IMR-90 (cell line): ENCODE data around the gene CCDC51. TPM values are rescaled to one million over a fixed set of nuclear protein-coding genes. Genes with fewer than 3 reads are reported as not detected.

Experiments used
- ATAC-seq: fragments of 200-7000 bp; cut with Tn5 transposase; 2 replicates; pipeline ENCODE4 v1.9.1; 2020; ENCODE audit warnings: low read depth, mild to moderate bottlenecking, moderate library complexity
- BruUV-seq: library from RNA; stranded (reverse); fragments of 400-500 nt; replicated peaks from 2 replicates; lab custom pipeline; 2021; lab: Mats Ljungman, UMichigan
- CTCF ChIA-PET: fragments of 300-600 bp; formaldehyde crosslinking; extraction: SDS; loops from one replicate; lab custom pipeline; 2021; ENCODE audit warnings: antibody characterized with exemption; lab: Yijun Ruan, JAX
- POLR2A ChIA-PET: fragments of 300-600 bp; sonication (Branson Sonifier 250); formaldehyde crosslinking; loops from one replicate; lab custom pipeline; 2022; ENCODE audit warnings: antibody characterized with exemption; ENCODE audit not compliant: unreplicated experiment; lab: Charles Lee
- DNase-seq: peaks from one replicate; pipeline ENCODE4 v3.0.0; 2013
- H2AFZ ChIP-seq: replicated peaks from 2 replicates; pipeline ENCODE3; 2013; ENCODE audit warnings: low read length, mild to moderate bottlenecking; ENCODE audit not compliant: poor library complexity
- H2AK5ac ChIP-seq: 2 replicates; pipeline ENCODE4 v1.6.1; 2013; ENCODE audit warnings: low read depth, low read length, inconsistent platforms
- H2AK9ac ChIP-seq: replicated peaks from 2 replicates; pipeline ENCODE3; 2013; ENCODE audit warnings: mild to moderate bottlenecking, low read depth, low read length, moderate library complexity; ENCODE audit not compliant: poor library complexity
- H2BK120ac ChIP-seq: 2 replicates; pipeline ENCODE4 v1.6.1; 2013; ENCODE audit warnings: low read depth, low read length, inconsistent platforms
- H2BK15ac ChIP-seq: 3 replicates; pipeline ENCODE4 v1.6.1; 2013; ENCODE audit warnings: low read depth, low read length, inconsistent platforms
- H2BK20ac ChIP-seq: 2 replicates; pipeline ENCODE4 v1.6.1; 2013; ENCODE audit warnings: low read depth, mild to moderate bottlenecking, inconsistent platforms, low read length, moderate library complexity
- H2BK5ac ChIP-seq: 2 replicates; pipeline ENCODE4 v1.6.1; 2013; ENCODE audit warnings: mild to moderate bottlenecking, low read depth, low read length, inconsistent platforms; ENCODE audit not compliant: poor library complexity, severe bottlenecking
- H3K14ac ChIP-seq: replicated peaks from 2 replicates; pipeline ENCODE4 v1.6.1; 2013; ENCODE audit warnings: low read depth, low read length, inconsistent platforms
- H3K18ac ChIP-seq: 2 replicates; pipeline ENCODE4 v1.6.1; 2013; ENCODE audit warnings: low read depth, low read length, control low read depth
- H3K23ac ChIP-seq: 2 replicates; pipeline ENCODE4 v1.6.1; 2013; ENCODE audit warnings: low read depth, low read length, inconsistent platforms
- H3K27ac ChIP-seq: 2 replicates; pipeline ENCODE4 v1.5.1; 2013; ENCODE audit warnings: mild to moderate bottlenecking, control low read depth, low read length; ENCODE audit not compliant: insufficient read depth
- H3K27me3 ChIP-seq: 2 replicates; pipeline ENCODE4 v1.6.1; 2013; ENCODE audit warnings: low read length; ENCODE audit not compliant: control insufficient read depth, insufficient read depth
- H3K36me3 ChIP-seq: 2 replicates; pipeline ENCODE4 v1.6.1; 2013; ENCODE audit warnings: low read length, mixed read lengths; ENCODE audit not compliant: control insufficient read depth, insufficient read depth
- H3K4ac ChIP-seq: 2 replicates; pipeline ENCODE4 v1.6.1; 2013; ENCODE audit warnings: low read depth, low read length, inconsistent platforms
- H3K4me1 ChIP-seq: 2 replicates; pipeline ENCODE4 v1.6.1; 2013; ENCODE audit warnings: low read length, mixed read lengths; ENCODE audit not compliant: control insufficient read depth, insufficient read depth
- H3K4me2 ChIP-seq: 2 replicates; pipeline ENCODE4 v1.6.1; 2013; ENCODE audit warnings: low read depth, mild to moderate bottlenecking, control low read depth, low read length, moderate library complexity
- H3K4me3 ChIP-seq: 2 replicates; pipeline ENCODE4 v1.5.1; 2013; ENCODE audit warnings: low read depth, mild to moderate bottlenecking, control low read depth, low read length, moderate library complexity; ENCODE audit not compliant: insufficient read depth
- H3K56ac ChIP-seq: 2 replicates; pipeline ENCODE4 v1.6.1; 2013; ENCODE audit warnings: low read length, inconsistent platforms; ENCODE audit not compliant: insufficient read depth; ENCODE audit errors: extremely low read depth
- H3K79me1 ChIP-seq, 2 experiments: 2 replicates each; pipeline ENCODE4 v1.6.1; 2013; ENCODE audit warnings: low read length in 2 of 2, inconsistent platforms in 1 of 2, low read depth in 1 of 2
- H3K9ac ChIP-seq: 2 replicates; pipeline ENCODE4 v1.6.1; 2013; ENCODE audit warnings: low read depth, low read length, control low read depth
- H3K9me1 ChIP-seq: 2 replicates; pipeline ENCODE4 v1.6.1; 2013; ENCODE audit warnings: low read length, inconsistent platforms; ENCODE audit not compliant: insufficient read depth
- H3K9me3 ChIP-seq: 2 replicates; pipeline ENCODE4 v1.6.1; 2013; ENCODE audit warnings: low read length; ENCODE audit not compliant: control insufficient read depth, insufficient read depth
- H4K20me1 ChIP-seq: 2 replicates; pipeline ENCODE4 v1.6.1; 2013; ENCODE audit warnings: low read length, inconsistent platforms; ENCODE audit not compliant: insufficient read depth
- H4K5ac ChIP-seq: 2 replicates; pipeline ENCODE4 v1.6.1; 2013; ENCODE audit warnings: mild to moderate bottlenecking, low read depth, low read length, control low read depth
- H4K8ac ChIP-seq, 2 experiments: 2 replicates each; pipeline ENCODE4 v1.6.1; 2013; ENCODE audit warnings: low read depth in 2 of 2, low read length in 2 of 2, control low read depth in 1 of 2, inconsistent platforms in 1 of 2
- H4K91ac ChIP-seq: 2 replicates; pipeline ENCODE4 v1.6.1; 2013; ENCODE audit warnings: low read depth, low read length, inconsistent platforms; ENCODE audit not compliant: insufficient read depth
- WGBS, 2 experiments: methylation state at CpG; one replicate each; pipeline versions ENCODE4 v1.1.5 to v1.1.7; 2013; ENCODE audit warnings: missing lambda C conversion rate in 2 of 2; ENCODE audit not compliant: insufficient read length in 1 of 2; ENCODE audit errors: extremely low coverage in 2 of 2; 5-methylcytosine and 5-hydroxymethylcytosine counted together
- dilution Hi-C: fragments of 300-500 bp; cut with HindIII; formaldehyde crosslinking; loops from one replicate; pipeline ENCODE4 v1.14.3; 2018; ENCODE audit warnings: low sequenced_read_pairs; ENCODE audit not compliant: unreplicated experiment
- in situ Hi-C: fragments of 300-500 bp; cut with MboI; formaldehyde crosslinking; loops from 3 replicates; pipeline ENCODE4 v1.14.3; 2019; ENCODE audit warnings: low sequenced_read_pairs, inconsistent platforms, mixed read lengths
- intact Hi-C: fragments of 100-400 bp; cut with micrococcal nuclease; formaldehyde crosslinking; loops from 2 replicates; pipeline ENCODE4 v1.10.0; 2022
- polyA plus RNA-seq, 3 experiments: library from polyadenylated mRNA; depleted of rRNA; stranded (reverse); fragments of >200 nt; gene quantifications; 2 replicates each; pipeline ENCODE4 v1.2.3, GENCODE V29; 2012; ENCODE audit warnings: low replicate concordance in 1 of 3
- total RNA-seq: library from RNA; depleted of rRNA; stranded (reverse); fragments of >200 nt; gene quantifications from 2 replicates; pipeline ENCODE4 v1.2.3, GENCODE V29; 2012
- TF ChIP-seq, protein P1 (sequence below): fragments of 150-350 bp; IDR thresholded peaks from 2 replicates; pipeline ENCODE4 v1.6.1; 2016; ENCODE audit warnings: low read depth, mild to moderate bottlenecking, low read length, moderate library complexity, borderline replicate concordance
- TF ChIP-seq, protein P2 (sequence below): conservative IDR thresholded peaks from 2 replicates; pipeline ENCODE4 v1.5.1; 2012; ENCODE audit warnings: mild to moderate bottlenecking, low read depth, low read length, improper control_type of control experiment

The CCDC51 gene
- total and polyA plus RNA-seq, 2 of the 4 experiments (the other 2 are of a cell fraction): 11.0 to 16.1 TPM

DNA sequence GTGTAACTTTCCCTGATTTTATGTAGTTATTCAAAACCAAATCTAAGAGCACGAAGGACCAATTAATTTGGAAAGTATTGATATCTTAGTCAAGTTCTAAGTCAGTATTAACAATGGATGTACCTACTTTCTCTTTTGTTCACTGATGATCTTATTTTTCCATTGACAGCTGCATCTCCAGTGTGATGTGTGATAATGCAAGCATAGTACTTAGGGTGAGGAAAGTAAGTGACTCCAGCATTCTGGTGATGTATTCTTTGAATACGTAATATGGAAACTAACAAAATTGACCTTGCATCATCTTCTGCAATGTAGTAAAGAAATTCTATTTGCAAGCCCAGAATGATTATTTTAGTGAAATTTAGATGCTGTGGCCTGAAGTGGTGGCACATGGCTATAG, 45.5 kb downstream of the CCDC51 start:
- Histone ChIP-seq H2AFZ (no peak overlapping the region), H2BK120ac (no peak overlapping the region), H3K4me2 (no peak overlapping the region), H3K27me3 (peaks cover 14% of the 10 kb centered on the region), H4K20me1 (no peaks in the 10 kb centered on the region), H3K4ac (no peak overlapping the region), H3K9me1 (no peaks in the 10 kb centered on the region), H3K4me3 (no peak overlapping the region), H4K8ac (no peak overlapping the region), H3K14ac (no peak overlapping the region), H3K18ac (no peak overlapping the region), H3K56ac (no peak overlapping the region), H2BK5ac (no peak overlapping the region), H3K79me1 (no peaks in the 10 kb centered on the region), H3K9ac (no peak overlapping the region), H2AK9ac (no peak overlapping the region), H3K4me1 (no peaks in the 10 kb centered on the region), H3K36me3 (no peaks in the 10 kb centered on the region), H2BK15ac (no peak overlapping the region), H4K5ac (no peak overlapping the region), H3K9me3 (no peaks in the 10 kb centered on the region), H4K91ac (no peak overlapping the region), H3K23ac (no peak overlapping the region), H2AK5ac (no peak overlapping the region), H2BK20ac (no peak overlapping the region), H3K27ac (no peak overlapping the region)
- intact Hi-C loops: no loop called here
- no TSS peak for BruUV-seq
- CTCF ChIA-PET: no interaction called here
- WGBS, 2 experiments: no CpG with 5 or more reads among the region's 2 CpGs
- in situ Hi-C loops: no loop called here
- dilution Hi-C loops: no loop called here
- DNase-seq (no peak), ATAC-seq (no peak)
- TF ChIP-seq, protein P1, sequence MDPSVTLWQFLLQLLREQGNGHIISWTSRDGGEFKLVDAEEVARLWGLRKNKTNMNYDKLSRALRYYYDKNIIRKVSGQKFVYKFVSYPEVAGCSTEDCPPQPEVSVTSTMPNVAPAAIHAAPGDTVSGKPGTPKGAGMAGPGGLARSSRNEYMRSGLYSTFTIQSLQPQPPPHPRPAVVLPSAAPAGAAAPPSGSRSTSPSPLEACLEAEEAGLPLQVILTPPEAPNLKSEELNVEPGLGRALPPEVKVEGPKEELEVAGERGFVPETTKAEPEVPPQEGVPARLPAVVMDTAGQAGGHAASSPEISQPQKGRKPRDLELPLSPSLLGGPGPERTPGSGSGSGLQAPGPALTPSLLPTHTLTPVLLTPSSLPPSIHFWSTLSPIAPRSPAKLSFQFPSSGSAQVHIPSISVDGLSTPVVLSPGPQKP: no peak
- TF ChIP-seq, protein P2, sequence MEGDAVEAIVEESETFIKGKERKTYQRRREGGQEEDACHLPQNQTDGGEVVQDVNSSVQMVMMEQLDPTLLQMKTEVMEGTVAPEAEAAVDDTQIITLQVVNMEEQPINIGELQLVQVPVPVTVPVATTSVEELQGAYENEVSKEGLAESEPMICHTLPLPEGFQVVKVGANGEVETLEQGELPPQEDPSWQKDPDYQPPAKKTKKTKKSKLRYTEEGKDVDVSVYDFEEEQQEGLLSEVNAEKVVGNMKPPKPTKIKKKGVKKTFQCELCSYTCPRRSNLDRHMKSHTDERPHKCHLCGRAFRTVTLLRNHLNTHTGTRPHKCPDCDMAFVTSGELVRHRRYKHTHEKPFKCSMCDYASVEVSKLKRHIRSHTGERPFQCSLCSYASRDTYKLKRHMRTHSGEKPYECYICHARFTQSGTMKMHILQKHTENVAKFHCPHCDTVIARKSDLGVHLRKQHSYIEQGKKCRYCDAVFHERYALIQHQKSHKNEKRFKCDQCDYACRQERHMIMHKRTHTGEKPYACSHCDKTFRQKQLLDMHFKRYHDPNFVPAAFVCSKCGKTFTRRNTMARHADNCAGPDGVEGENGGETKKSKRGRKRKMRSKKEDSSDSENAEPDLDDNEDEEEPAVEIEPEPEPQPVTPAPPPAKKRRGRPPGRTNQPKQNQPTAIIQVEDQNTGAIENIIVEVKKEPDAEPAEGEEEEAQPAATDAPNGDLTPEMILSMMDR: no peak
- POLR2A ChIA-PET: no interaction called here
